CD4-positive, alpha-beta T cell (primary cell): ENCODE results near the gene SFMBT2. TPM values are rescaled to one million over a fixed set of nuclear protein-coding genes. Genes with fewer than 3 reads are reported as not detected.

ENCODE experiments used
- ATAC-seq: fragments of 200-7000 bp; cut with Tn5 transposase; one replicate; pipeline ENCODE4 v1.10.0; 2022; ENCODE audit warnings: mild to moderate bottlenecking; ENCODE audit not compliant: poor library complexity
- CTCF ChIA-PET: fragments of 350-600 bp; sonication (Branson Sonifier 250); formaldehyde crosslinking; loops from one replicate; lab custom pipeline; 2021; ENCODE audit warnings: antibody characterized with exemption, inconsistent platforms; lab: Charles Lee
- POLR2A ChIA-PET: fragments of 350-600 bp; sonication (Branson Sonifier 250); formaldehyde crosslinking; loops from one replicate; lab custom pipeline; 2021; ENCODE audit warnings: antibody characterized with exemption, inconsistent platforms; lab: Charles Lee
- DNase-seq, 14 experiments: peaks; one replicate each; pipeline ENCODE4 v3.0.0-alpha.2; 2013 to 2020; ENCODE audit warnings: mixed read lengths in 2 of 14
- H3K27ac ChIP-seq, 2 donors: one replicate each; pipeline versions ENCODE4 v1.5.1 to v1.7.0; 2013; ENCODE audit warnings: low read length in 2 of 2, low read depth in 1 of 2, mild to moderate bottlenecking in 1 of 2
- H3K27me3 ChIP-seq, 2 experiments: 1 replicate in 1 of 2; 2 replicates in 1 of 2; pipeline versions ENCODE4 v1.6.1 to v1.7.0; 2013; ENCODE audit warnings: low read length in 2 of 2, control low read depth in 1 of 2, mild to moderate bottlenecking in 1 of 2, moderate library complexity in 1 of 2; ENCODE audit not compliant: insufficient read depth in 2 of 2, control insufficient read depth in 1 of 2
- H3K36me3 ChIP-seq: one replicate; pipeline ENCODE4 v1.6.1; 2013; ENCODE audit warnings: low read length, control low read depth; ENCODE audit not compliant: insufficient read depth
- H3K4me1 ChIP-seq: one replicate; pipeline ENCODE4 v1.6.1; 2013; ENCODE audit warnings: low read length, control low read depth; ENCODE audit not compliant: insufficient read depth
- H3K4me3 ChIP-seq: one replicate; pipeline ENCODE4 v1.5.1; 2013; ENCODE audit warnings: mild to moderate bottlenecking, low read length, moderate library complexity
- H3K9me3 ChIP-seq, 2 experiments: 1 replicate in 1 of 2; 2 replicates in 1 of 2; pipeline versions ENCODE4 v1.6.1 to v1.7.0; 2013; ENCODE audit warnings: low read length in 2 of 2, mild to moderate bottlenecking in 2 of 2, control low read depth in 1 of 2, moderate library complexity in 1 of 2; ENCODE audit not compliant: control insufficient read depth in 1 of 2, insufficient read depth in 1 of 2
- H3K27ac Mint-ChIP-seq: one replicate; pipeline ENCODE4 v1.8.0; 2020; ENCODE audit warnings: mixed read lengths
- H3K27me3 Mint-ChIP-seq: one replicate; pipeline ENCODE4 v1.8.0; 2021; ENCODE audit warnings: mixed read lengths
- H3K36me3 Mint-ChIP-seq: one replicate; pipeline ENCODE4 v1.8.0; 2021; ENCODE audit warnings: low read depth, mixed read lengths
- H3K4me1 Mint-ChIP-seq: one replicate; pipeline ENCODE4 v1.8.0; 2021; ENCODE audit warnings: low read depth, mixed read lengths
- H3K4me3 Mint-ChIP-seq: one replicate; pipeline ENCODE4 v1.8.0; 2020; ENCODE audit warnings: mild to moderate bottlenecking, mixed read lengths
- H3K9me3 Mint-ChIP-seq: one replicate; pipeline ENCODE4 v1.8.0; 2020; ENCODE audit warnings: mixed read lengths
- intact Hi-C, 2 experiments: fragments of 100-400 bp; cut with DNase I in 1 of 2; cut with micrococcal nuclease in 1 of 2; formaldehyde crosslinking; loops; one replicate each; pipeline versions ENCODE4 v1.15.1 to v1.9.0; 2023 to 2025; cut with DNase I, micrococcal nuclease
- total RNA-seq, 174 experiments: library from RNA in 2 of 174; stranded (reverse) in 2 of 174; gene quantifications; one replicate each; pipeline ENCODE4 v1.2.3 and lab custom pipeline; 2021 to 2026
- TF ChIP-seq, protein P1 (sequence below): fragments of 200-600 bp; IDR thresholded peaks from one replicate; pipeline ENCODE4 v1.8.0; 2022; ENCODE audit warnings: antibody characterized with exemption, mild to moderate bottlenecking

SFMBT2 gene
- total RNA-seq, 2 experiments from 2014 or later: 41.0 to 42.0 TPM

DNA sequence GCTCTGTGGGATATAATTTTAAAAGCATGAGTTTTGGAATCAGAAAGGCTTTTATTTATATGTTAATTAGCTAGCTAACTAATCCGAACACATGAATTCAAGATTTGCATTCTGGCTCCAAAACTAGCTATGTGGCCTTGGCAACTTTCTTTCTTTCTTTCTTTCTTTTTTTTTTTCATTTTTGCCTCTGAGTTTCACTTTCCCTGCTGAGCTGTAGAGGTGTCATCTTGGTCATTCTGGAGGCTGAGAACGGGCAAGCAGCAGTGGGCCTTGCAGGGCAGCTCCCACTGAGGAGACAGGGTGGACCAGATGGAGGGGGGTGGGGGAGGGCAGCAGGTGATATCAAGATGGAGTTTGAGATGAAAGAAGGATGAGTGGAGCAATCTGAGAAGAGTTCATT lies 24.8 kb upstream of the SFMBT2 start:
- Mint-ChIP-seq H3K27me3 (no peaks in the 10 kb centered on the region), H3K4me1 (peaks cover 15% of the 10 kb centered on the region), H3K36me3 (no peaks in the 10 kb centered on the region), H3K4me3 (no peak overlapping the region), H3K27ac (no peak overlapping the region), H3K9me3 (no peaks in the 10 kb centered on the region)
- DNase-seq (no peak), ATAC-seq (no peak)
- H3K4me1 ChIP-seq: no peaks in the 10 kb centered on the region
- peaks cover 0 to 3% of the 10 kb centered on the region in 2 experiments for H3K27me3 ChIP-seq
- CTCF ChIA-PET: no interaction called here
- no peaks in the 10 kb centered on the region for H3K36me3 ChIP-seq
- intact Hi-C loops: no loop called here
- POLR2A ChIA-PET: interaction anchor here (0.7 kb wide), 1 partner anchor 10 kb away, joined by 4 read pairs; no protein-coding TSS in a partner anchor
- H3K9me3 ChIP-seq: no peaks in the 10 kb centered on the region
- no peak overlapping the region for H3K27ac ChIP-seq
- no peak overlapping the region for H3K4me3 ChIP-seq
- TF ChIP-seq, protein P1, sequence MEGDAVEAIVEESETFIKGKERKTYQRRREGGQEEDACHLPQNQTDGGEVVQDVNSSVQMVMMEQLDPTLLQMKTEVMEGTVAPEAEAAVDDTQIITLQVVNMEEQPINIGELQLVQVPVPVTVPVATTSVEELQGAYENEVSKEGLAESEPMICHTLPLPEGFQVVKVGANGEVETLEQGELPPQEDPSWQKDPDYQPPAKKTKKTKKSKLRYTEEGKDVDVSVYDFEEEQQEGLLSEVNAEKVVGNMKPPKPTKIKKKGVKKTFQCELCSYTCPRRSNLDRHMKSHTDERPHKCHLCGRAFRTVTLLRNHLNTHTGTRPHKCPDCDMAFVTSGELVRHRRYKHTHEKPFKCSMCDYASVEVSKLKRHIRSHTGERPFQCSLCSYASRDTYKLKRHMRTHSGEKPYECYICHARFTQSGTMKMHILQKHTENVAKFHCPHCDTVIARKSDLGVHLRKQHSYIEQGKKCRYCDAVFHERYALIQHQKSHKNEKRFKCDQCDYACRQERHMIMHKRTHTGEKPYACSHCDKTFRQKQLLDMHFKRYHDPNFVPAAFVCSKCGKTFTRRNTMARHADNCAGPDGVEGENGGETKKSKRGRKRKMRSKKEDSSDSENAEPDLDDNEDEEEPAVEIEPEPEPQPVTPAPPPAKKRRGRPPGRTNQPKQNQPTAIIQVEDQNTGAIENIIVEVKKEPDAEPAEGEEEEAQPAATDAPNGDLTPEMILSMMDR: no peak

DNA sequence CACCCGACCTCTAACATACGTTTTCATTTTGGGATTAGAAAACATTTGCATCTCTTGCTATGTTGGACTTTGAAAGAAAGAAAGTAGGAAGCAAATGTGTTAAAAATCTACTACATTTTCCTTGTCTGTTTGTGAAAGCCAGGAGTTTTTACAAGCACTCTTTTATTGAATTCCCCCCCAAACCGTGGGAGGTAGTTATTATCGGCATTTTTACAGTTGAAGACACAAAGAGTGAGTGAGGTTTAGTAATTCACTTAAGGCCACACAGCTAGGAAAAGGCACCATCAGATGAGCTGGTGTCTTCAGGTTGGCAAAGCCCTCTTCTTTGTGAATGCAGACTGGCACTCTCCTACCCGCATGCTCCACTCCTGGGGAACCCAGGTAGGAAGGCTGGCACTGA lies 23.5 kb upstream of the SFMBT2 start:
- DNase-seq: no peak
- no peaks in the 10 kb centered on the region for H3K9me3 ChIP-seq
- TF ChIP-seq, protein P1: no peak
- no peaks in the 10 kb centered on the region for H3K36me3 ChIP-seq
- ChIA-PET CTCF (no interaction called here), POLR2A (no interaction called here)
- H3K4me3 ChIP-seq: no peak overlapping the region
- no peaks in the 10 kb centered on the region for H3K4me1 ChIP-seq
- Mint-ChIP-seq H3K9me3 (no peaks in the 10 kb centered on the region), H3K27me3 (no peaks in the 10 kb centered on the region), H3K36me3 (no peaks in the 10 kb centered on the region), H3K27ac (no peak overlapping the region), H3K4me1 (peaks cover 15% of the 10 kb centered on the region), H3K4me3 (no peak overlapping the region)
- no peak overlapping the region for H3K27ac ChIP-seq
- ATAC-seq: no peak
- intact Hi-C loops: no loop called here
- peaks cover 0 to 2% of the 10 kb centered on the region in 2 experiments for H3K27me3 ChIP-seq

DNA sequence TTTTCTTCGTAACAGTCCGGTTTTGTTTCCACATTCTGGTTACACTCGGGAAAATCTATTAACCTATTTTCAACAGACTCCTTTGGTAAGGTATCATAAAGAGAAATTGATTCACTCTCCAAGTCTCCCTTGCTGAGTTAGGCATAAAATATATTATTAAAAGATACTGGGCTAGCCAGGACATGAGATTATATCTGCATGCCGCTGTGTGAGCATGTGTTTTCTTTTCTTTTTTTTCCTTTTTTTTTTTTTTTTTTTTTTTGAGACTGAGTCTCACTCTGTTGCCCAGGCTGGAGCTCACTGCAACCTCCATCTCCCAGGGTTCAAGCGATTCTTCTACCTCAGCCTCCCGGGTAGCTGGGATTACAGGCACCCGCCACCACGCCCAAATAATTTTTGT lies 23.0 kb upstream of the SFMBT2 start:
- Histone ChIP-seq H3K27ac (no peak overlapping the region), H3K27me3 (no peaks in the 10 kb centered on the region), H3K36me3 (no peaks in the 10 kb centered on the region), H3K4me1 (no peaks in the 10 kb centered on the region), H3K9me3 (no peaks in the 10 kb centered on the region), H3K4me3 (no peak overlapping the region)
- Mint-ChIP-seq H3K4me1 (peaks cover 15% of the 10 kb centered on the region), H3K4me3 (no peak overlapping the region), H3K36me3 (no peaks in the 10 kb centered on the region), H3K9me3 (no peaks in the 10 kb centered on the region), H3K27me3 (no peaks in the 10 kb centered on the region), H3K27ac (no peak overlapping the region)
- DNase-seq: no peak
- POLR2A ChIA-PET: no interaction called here
- TF ChIP-seq, protein P1: no peak
- ATAC-seq: no peak
- CTCF ChIA-PET: no interaction called here
- intact Hi-C loops: no loop called here
